ENCODE results near the gene PAQR5. TPM values are rescaled to one million over a fixed set of nuclear protein-coding genes. Genes with fewer than 3 reads are reported as not detected.

Gene PAQR5
- total and polyA plus RNA-seq, 9 of the 15 experiments (the other 6 are each of a cell fraction or from before 2014, with no cell fraction given), result 0.04 to 0.08 TPM; not detected in 7

GRCh38 chr15:69408841-69409240 is 110.1 kb downstream of the PAQR5 start:
- 8% methylated on average over 3 of the region's 3 CpGs for WGBS (ENCODE audit: insufficient coverage, low coverage, missing lambda C conversion rate)
- no peaks in the 10 kb centered on the region for H4K20me1 ChIP-seq (replicated peaks; ENCODE audit: control insufficient read depth, insufficient read depth, low read length)
- intact Hi-C loops (cut with micrococcal nuclease) (no loop called here), in situ Hi-C loops (cut with MboI) (no loop called here)
- H3K9me3 ChIP-seq (replicated peaks; ENCODE audit: control insufficient read depth, insufficient read depth, low read depth, low read length), result no peaks in the 10 kb centered on the region
- FAIRE-seq (no peak), ATAC-seq (no peak), DNase-seq (ENCODE audit: extremely low read depth in 1 of 4, low spot score in 3 of 4) (no peak)
- no peak for TF ChIP-seq FOXP1 (CRISPR knock-in tag; IDR thresholded peaks at IDR 0.05)
- TF ChIP-seq TRIM28 (IDR thresholded peaks at IDR 0.05), result no peak
- no peak for TF ChIP-seq ZFP36 (IDR thresholded peaks at IDR 0.05; ENCODE audit: low read depth, low read length, partially characterized antibody)
- no peak for TF ChIP-seq NR3C1 (CRISPR knock-in tag; IDR thresholded peaks at IDR 0.05)
- no peak for TF ChIP-seq HNRNPH1 (optimal IDR thresholded peaks at IDR 0.05; ENCODE audit: low read depth, low read length)
- TF ChIP-seq, protein P1, sequence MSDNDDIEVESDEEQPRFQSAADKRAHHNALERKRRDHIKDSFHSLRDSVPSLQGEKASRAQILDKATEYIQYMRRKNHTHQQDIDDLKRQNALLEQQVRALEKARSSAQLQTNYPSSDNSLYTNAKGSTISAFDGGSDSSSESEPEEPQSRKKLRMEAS (CRISPR knock-in tag; IDR thresholded peaks at IDR 0.05), result no peak
- no peak for TF ChIP-seq TRIM24 (IDR thresholded peaks at IDR 0.05)
- no peak for TF ChIP-seq TAF9B (IDR thresholded peaks at IDR 0.05; ENCODE audit: partially characterized antibody)
- no peak for TF ChIP-seq SNIP1 (IDR thresholded peaks at IDR 0.05; ENCODE audit: low read depth)
- no peak for TF ChIP-seq MXI1 (IDR thresholded peaks at IDR 0.05; ENCODE audit: low read depth, low read length)
- H3K9me1 ChIP-seq (ENCODE audit: control insufficient read depth, insufficient read depth, low read length), result no peaks in the 10 kb centered on the region
- no peak overlapping the region for H2AFZ ChIP-seq (ENCODE audit: low read depth, low read length)
- no peak overlapping the region for H3K4me3 ChIP-seq
- H3K27me3 ChIP-seq (ENCODE audit: control insufficient read depth in 2 of 2, insufficient read depth in 2 of 2, low read length in 2 of 2), result no peaks in the 10 kb centered on the region
- H3K9ac ChIP-seq (ENCODE audit: insufficient read depth in 1 of 2, low read depth in 2 of 2, low read length in 2 of 2), result no peak overlapping the region
- H3K4me2 ChIP-seq (ENCODE audit: insufficient read depth, low read length), result no peak overlapping the region
- BruUV-seq (replicated peaks), result no TSS peak
- no peaks in the 10 kb centered on the region for H3K79me2 ChIP-seq (ENCODE audit: control insufficient read depth, insufficient read depth, low read length)
- ChIA-PET CTCF (ENCODE audit: low intra/inter-chr PET ratio) (no interaction called here), POLR2A (interaction anchor here (0.9 kb wide), 1 partner anchor 10 kb away, joined by 3 read pairs; no protein-coding TSS in a partner anchor)
- no peak overlapping the region for H3K27ac ChIP-seq (ENCODE audit: extremely low read depth, low read depth, low read length)
- H3K4me1 ChIP-seq (replicated peaks in 1 of 2; ENCODE audit: control insufficient read depth in 2 of 2, insufficient read depth in 2 of 2, low read length in 2 of 2), result no peaks in the 10 kb centered on the region; a peak in 1 of 5 replicates
- no peaks in the 10 kb centered on the region for H3K36me3 ChIP-seq (ENCODE audit: control insufficient read depth, insufficient read depth, low read length)
